Hepatic stellate cell (primary cell): Measurements from ENCODE around the gene ABCA4.
A peak's percentile ranks its signal among the peaks of the same experiment; 100 is the strongest.

Experiments used
- DNase-seq: peaks from one replicate; pipeline ENCODE4 v3.0.0; 2011; ENCODE audit warnings: low spot score

ABCA4 gene

GRCh38 chr1:94027721-94028515 lies 93.0 kb downstream of the ABCA4 start:
- no peak for DNase-seq

DNA sequence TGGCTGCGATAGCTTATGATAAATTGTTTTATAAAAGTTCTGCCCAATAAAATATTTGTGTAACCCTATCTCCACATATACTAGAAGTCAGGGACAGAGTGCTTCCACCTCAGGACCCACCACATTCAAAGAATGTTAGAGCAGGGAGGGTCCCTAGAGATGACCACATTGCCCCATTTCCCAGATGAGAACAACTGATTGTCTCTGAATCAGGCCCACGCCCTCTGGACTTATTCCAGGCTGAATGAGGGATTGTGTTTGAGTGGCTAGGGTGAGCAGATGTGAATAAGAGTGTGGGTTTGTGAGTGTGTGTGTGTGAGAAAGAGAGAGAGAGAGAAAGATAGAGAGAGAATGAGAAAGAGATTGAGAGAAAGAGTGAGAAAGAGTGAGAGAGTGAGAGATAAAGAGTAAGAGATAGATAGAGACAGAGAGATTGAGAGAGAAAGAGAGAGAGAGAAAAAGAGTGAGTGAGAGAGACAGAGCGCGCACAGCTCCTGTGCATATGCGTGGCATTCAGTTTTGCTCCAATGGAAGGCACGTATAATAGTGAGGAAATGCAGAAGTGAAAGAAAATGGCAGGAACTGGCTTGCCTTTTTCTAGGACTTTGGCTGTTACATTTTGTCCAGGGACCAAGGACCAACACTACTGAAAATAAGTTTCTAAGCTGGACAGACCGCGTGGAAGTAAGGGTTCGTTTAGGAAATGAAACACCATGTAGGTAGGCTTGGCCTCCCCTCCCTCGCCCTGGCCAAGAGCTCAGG lies 94.1 kb downstream of the ABCA4 start:
- DNase-seq: no peak

GRCh38 chr1:94025383-94026340 lies 95.3 kb downstream of the ABCA4 start:
- DNase-seq: peak; percentile 74

DNA sequence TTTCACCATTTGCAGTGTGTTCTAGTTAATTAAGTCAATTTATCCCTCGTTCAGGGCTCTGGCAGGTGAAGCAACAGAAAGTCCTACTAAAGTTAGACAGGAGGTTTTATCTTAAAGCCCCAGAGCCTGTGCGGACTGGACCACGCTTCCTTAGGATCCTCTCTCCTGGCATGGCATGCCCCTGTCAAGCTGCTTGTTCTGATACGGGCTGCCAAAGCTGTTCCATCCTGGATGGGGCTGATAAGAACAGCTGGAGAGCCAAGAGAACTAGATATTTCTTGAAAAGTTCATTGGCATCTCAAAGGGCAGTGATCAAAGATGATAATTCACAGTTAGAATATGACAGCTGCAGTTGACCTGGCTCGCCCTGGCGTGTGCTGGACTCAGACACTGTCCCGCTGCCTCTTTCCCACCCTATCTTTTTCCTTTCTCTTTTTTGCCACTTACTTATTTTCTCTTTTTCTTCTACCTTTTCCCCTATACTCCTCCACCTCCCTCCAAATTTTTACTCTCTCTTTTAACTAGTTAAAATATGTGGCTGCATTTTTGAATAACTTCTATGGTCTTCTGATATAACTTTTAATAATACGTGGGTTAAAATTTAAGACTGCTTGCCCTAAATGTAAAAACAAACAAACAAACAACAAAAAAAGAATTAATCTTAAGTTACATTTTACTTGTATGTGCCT lies 96.7 kb downstream of the ABCA4 start:
- no peak for DNase-seq

DNA sequence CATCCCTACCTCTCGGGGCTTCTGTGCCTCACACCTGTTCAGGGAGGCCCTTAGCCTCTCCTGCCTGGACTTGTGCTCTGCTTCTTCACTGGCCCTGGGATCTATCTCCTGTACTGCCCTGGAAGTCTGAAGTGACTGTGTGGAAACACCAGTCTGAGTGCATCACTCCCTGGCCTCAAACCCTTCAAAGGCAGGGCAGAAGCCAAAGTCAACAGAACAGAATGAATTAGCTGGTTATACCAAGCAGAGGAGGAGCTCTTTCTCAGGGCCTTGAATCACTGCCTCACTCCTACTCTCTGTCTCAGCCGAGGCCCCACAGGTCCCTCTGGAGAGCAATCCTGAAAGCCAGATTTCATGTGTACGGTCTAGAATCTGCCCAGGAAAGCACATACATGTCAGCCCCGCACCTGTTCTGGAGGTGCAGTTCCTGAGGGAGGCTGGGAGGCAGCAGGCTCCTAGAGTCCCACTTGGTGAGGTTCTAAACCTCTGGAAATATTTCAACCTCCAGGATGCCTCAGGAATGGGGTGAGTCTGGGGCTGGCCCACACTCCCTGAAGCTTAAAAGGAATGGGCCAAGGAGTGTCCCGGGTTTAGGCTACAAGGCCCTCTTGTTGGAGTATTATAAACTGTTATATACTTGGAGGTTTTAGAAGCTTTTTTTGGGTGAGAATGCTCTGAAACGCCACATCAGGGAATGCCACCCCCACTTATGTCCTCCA lies 98.3 kb downstream of the ABCA4 start:
- peak; percentile 86 for DNase-seq

GRCh38 chr1:94020764-94021579 lies 100.0 kb downstream of the ABCA4 start:
- DNase-seq: peak; percentile 59

DNA sequence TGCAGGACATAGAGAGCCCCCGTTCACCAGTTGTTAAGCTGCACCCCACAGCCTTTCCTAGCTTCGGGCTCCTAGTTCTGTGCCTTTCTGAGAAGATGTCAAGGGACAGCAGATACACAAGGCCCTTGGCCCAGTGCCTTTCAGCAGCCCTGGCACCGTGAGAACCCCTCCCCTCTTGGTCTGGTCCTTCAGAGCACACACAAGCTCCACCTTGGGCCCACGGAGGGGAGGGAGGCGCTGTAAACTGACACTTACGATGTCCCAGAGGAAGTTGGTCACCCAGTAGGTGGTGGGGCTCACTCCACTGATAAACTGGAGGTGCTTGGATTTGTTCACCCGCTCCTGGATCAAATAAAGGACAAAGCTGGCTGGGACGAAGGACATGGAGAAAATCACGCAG lies 101.6 kb downstream of the ABCA4 start:
- DNase-seq: no peak

DNA sequence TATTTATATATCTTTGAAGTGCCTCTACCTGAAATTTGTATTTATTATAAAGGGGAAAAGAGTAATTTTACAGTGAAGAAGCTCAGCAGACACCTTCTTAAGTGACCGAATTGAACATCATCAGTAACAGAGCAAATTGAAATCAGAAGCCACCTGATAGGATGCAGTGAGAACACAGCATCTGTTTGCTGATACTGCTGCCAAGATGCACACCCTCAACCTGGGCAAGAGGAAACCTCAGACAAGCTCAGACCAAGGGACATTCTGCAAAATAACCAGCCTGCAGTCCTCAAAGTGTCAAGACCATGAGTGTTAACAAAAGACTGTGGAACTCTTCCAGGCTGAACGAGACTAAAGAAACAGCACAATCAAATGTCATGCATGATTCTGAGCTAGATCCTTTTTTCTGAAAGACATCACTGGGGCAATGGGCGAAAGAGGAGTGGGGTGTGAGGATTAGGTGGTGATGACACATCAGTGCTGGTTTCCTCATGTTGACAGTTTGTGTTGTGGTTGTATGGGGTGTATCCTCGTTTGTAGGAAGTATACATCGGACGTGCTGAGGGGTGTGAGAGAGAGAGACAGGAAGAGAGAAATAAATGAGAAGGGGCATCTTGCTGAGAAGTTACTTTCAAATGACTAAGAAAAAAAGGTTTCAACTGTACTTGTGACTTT lies 103.7 kb downstream of the ABCA4 start:
- DNase-seq: no peak

DNA sequence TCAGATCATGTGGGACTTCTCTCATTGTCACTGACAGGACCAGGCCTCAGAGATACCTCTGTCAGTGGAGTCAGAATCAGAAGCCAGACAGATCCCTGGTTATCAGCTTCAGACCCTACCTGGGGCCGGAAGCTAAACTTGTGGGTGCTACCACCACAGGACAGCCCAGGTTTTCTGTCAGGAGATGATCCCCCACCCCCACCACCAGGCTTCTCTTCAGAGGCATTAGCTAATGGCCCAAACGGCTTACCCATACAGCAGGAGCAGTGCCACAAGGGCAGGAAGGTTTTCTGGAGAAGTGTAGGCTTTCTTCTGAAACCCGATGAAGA lies 105.5 kb downstream of the ABCA4 start:
- DNase-seq: no peak

DNA sequence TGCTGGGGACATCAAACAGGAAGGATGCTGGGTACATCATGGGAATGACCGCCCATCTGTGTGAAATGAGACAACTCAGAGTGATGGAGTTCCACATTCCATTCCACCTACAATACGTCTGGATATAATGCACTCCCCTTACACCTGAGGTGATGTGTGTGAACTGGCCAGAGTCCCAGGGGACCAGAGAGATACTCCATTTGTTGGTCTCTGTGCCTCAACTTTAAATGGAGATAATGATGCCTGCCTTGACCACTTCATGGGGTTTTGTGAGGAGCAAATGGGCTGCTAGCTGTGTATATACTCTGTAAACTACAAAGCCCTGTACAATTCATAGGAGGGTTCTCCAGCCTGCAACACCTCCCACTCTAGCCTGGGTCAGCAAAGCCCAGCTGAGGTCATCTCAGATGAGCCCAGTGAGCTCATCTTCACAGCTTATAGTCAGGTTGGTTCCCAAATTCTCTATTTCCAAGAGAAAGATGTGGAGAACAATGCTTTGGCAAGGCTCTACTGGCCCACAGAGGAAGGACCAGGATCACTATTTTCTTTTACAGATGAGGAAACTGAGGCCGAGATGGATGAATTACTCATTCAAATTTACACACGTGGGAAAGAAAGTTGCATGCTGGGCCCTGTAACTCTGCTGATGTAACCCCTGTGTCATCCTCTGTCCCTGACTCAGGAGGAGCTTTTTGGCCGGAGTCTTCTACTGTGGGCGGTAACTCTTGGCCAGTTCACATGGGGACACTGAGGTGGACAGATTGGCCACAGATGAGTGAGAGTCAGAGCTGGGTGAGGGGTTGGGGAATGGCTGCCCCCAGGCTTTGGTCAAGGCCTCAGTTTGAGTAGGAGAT lies 106.1 kb downstream of the ABCA4 start:
- no peak for DNase-seq

DNA sequence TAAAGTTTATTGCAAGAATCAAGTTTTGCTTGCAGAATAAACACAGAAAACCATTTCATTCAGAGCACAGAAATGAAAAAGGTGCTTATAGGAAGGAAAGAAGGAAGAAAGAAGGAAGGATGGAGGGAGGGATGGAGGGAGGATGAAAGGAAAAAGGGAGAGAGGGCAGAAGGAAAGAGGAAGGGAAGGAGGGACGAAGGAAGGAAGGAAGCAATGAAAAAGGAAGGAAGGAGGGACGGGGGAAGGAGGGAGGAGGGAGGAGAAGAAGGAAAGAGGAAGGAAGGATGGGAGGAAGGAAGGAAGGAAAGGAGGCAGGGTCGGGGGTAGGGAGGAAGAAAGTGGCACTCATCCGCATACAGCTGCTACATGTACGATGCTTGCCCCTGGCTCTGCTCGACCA lies 106.9 kb downstream of the ABCA4 start:
- DNase-seq: no peak

GRCh38 chr1:94013367-94013878 lies 107.5 kb downstream of the ABCA4 start:
- DNase-seq: no peak

- no peak for DNase-seq
These were observed 108.1 kb downstream of the ABCA4 start for GRCh38 chr1:94012708-94013366.

GRCh38 chr1:94011709-94012595 lies 109.0 kb downstream of the ABCA4 start:
- peak; percentile 29 for DNase-seq

GRCh38 chr1:94011129-94011528 lies 109.8 kb downstream of the ABCA4 start:
- DNase-seq: no peak

DNA sequence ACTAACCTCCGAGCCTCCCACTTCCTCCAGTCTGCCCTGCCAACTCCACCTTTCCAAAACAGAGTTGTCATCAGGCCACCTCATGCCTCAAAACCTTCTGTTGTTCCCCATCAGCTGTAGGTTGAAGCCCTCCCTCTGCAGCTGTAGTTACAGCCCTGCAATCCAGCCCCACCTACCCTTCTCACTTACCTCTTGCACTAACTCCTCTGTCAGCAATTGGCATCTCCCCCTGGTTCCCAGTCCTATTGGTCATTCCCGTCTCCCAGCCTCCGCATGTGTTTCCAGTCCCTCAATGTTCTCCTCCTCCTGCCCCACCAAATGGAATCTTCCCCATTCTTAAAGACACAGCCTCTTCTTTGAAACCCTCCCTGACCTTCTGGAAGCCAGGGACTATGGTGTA lies 111.6 kb downstream of the ABCA4 start:
- no peak for DNase-seq

- no peak for DNase-seq
These were observed 114.3 kb downstream of the ABCA4 start for GRCh38 chr1:94006604-94007003.
